Chondrocyte (in vitro differentiated cells): Measurements from ENCODE around the gene LAMB4. TPM values are rescaled to one million over a fixed set of nuclear protein-coding genes. Genes with fewer than 3 reads are reported as not detected.
A peak's percentile ranks its signal among the peaks of the same experiment; 100 is the strongest.

ENCODE experiments used
- DNase-seq: peaks from one replicate; pipeline ENCODE4 v3.0.0; 2021; ENCODE audit warnings: mixed read lengths, low spot score
- H3K27ac Mint-ChIP-seq: one replicate; pipeline ENCODE4 v1.8.0; 2021; ENCODE audit warnings: mild to moderate bottlenecking, moderate library complexity, mixed read lengths; ENCODE audit not compliant: unreplicated experiment
- H3K27me3 Mint-ChIP-seq: 2 replicates; pipeline ENCODE4 v1.8.0; 2021; ENCODE audit warnings: low read depth, mixed read lengths
- H3K36me3 Mint-ChIP-seq: 2 replicates; pipeline ENCODE4 v1.8.0; 2021; ENCODE audit warnings: low read depth, mixed read lengths
- H3K4me1 Mint-ChIP-seq: 2 replicates; pipeline ENCODE4 v1.8.0; 2021; ENCODE audit warnings: low read depth, mild to moderate bottlenecking, mixed read lengths
- H3K4me3 Mint-ChIP-seq: one replicate; pipeline ENCODE4 v1.8.0; 2021; ENCODE audit warnings: mild to moderate bottlenecking, moderate library complexity, mixed read lengths; ENCODE audit not compliant: unreplicated experiment
- H3K9me3 Mint-ChIP-seq: 2 replicates; pipeline ENCODE4 v1.8.0; 2021; ENCODE audit warnings: low read depth, mixed read lengths
- CTCF ChIP-seq: fragments of 200-600 bp; sonication (generic); IDR thresholded peaks from 2 replicates; pipeline ENCODE4 v1.5.0; 2021; ENCODE audit warnings: antibody characterized with exemption, mild to moderate bottlenecking, moderate library complexity
- total RNA-seq: library from RNA; stranded (reverse); gene quantifications from 3 replicates; pipeline ENCODE4 v1.2.1, GENCODE V29; 2021

Gene LAMB4
- total RNA-seq, 1 donor from 2014 or later, result not detected

DNA sequence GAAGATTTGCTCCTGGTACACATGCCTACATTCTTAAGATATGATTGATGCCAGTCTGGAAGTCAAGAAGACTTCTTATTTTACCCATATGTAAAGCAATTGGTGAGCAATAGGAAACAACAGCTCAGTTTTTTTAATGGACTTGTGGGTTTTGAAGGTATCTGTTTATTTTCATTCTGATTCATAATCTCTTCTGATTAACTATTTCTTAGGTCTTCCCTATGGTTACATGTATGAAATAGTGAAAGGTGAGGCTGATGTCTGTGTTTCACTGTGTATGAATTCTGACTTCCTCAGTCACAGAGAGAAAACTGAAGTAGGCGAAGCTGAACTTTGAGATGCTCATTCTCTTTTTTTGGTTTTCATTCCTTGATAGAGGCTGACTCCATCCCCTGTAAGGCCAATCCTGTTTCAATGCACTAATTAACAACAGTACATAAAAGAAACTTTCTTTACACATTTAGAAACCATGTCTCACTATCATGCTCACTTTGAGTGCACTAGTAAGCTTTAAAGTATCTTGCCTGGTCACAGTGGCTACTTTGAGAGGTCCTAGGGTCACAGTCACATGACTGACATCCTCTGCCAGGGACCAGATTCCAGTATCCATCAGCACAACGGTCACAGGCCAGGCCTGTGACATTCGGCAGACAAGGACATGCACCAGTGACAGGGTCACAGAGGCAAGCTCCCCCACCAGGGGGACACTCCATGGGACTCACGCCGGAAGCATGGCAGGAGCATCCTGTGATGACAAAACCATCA is 67.7 kb downstream of the LAMB4 start:
- Mint-ChIP-seq H3K4me1 (peaks cover 18% of the 10 kb centered on the region), H3K4me3 (no peak overlapping the region), H3K27me3 (no peaks in the 10 kb centered on the region), H3K27ac (no peak overlapping the region), H3K9me3 (no peaks in the 10 kb centered on the region), H3K36me3 (no peaks in the 10 kb centered on the region)
- no peak for DNase-seq
- TF ChIP-seq CTCF, result no peak

DNA sequence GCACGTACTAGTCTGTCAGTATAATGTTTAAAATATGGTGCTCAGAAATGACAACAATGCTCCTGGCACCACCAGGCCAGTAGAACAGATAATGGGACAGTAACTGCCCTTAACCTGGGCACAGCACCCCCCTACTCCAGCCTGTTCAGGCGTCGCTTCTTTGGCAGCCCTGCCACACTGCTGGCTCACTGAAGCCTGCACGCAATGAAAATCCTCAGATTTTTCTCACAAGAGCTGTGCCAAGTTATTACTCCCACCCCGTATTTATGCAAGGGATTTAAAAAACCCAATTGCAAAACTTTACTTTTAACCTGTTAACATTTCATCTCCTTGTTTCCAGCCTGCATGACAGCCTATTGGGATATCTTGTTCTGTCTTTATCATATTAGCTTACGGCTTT is 70.6 kb downstream of the LAMB4 start:
- Mint-ChIP-seq H3K9me3 (no peaks in the 10 kb centered on the region), H3K27me3 (no peaks in the 10 kb centered on the region), H3K4me3 (no peak overlapping the region), H3K36me3 (no peaks in the 10 kb centered on the region), H3K4me1 (peaks cover 26% of the 10 kb centered on the region), H3K27ac (peak overlapping the region; percentile 25)
- TF ChIP-seq CTCF, result no peak
- no peak for DNase-seq

- Mint-ChIP-seq H3K4me3 (no peak overlapping the region), H3K36me3 (no peaks in the 10 kb centered on the region), H3K4me1 (peaks cover 26% of the 10 kb centered on the region), H3K27ac (no peak overlapping the region), H3K27me3 (no peaks in the 10 kb centered on the region), H3K9me3 (no peaks in the 10 kb centered on the region)
- no peak for DNase-seq
- no peak for TF ChIP-seq CTCF
These were observed 72.1 kb downstream of the LAMB4 start for GRCh38 chr7:108057951-108058481.

- no peak overlapping the region for H3K27ac Mint-ChIP-seq
These were observed 74.5 kb downstream of the LAMB4 start for GRCh38 chr7:108055611-108056021.

GRCh38 chr7:108054537-108054936 is 75.6 kb downstream of the LAMB4 start:
- no peak for DNase-seq
- no peak for TF ChIP-seq CTCF
- Mint-ChIP-seq H3K27me3 (no peaks in the 10 kb centered on the region), H3K27ac (no peak overlapping the region), H3K9me3 (no peaks in the 10 kb centered on the region), H3K36me3 (no peaks in the 10 kb centered on the region), H3K4me3 (no peak overlapping the region), H3K4me1 (peaks cover 32% of the 10 kb centered on the region)

More at GRCh38 chr7:108055611-108056021, 74.5 kb downstream of the LAMB4 start:
- H3K4me1 Mint-ChIP-seq, result peaks cover 38% of the 10 kb centered on the region
- no peak for DNase-seq
- no peaks in the 10 kb centered on the region for H3K36me3 Mint-ChIP-seq
- H3K27me3 Mint-ChIP-seq, result no peaks in the 10 kb centered on the region
- no peaks in the 10 kb centered on the region for H3K9me3 Mint-ChIP-seq
- no peak overlapping the region for H3K4me3 Mint-ChIP-seq
- TF ChIP-seq CTCF, result no peak
